Activated CD4-positive, alpha-beta T cell treated with anti-CD3 and anti-CD28 coated beads, Interleukin-2, Interleukin-4, amounts not matched to agents 100 ng/mL and 50 ng/mL, durations not matched to agents 16 hours and 8 hours (primary cell): ENCODE measurements around the gene GGT1.
"Not testable (repeated sequence)": the region's sequence is repeated elsewhere in the genome, so short reads cannot be mapped to it uniquely, and the experiment has no call there.

Source experiments
- DNase-seq: peaks from one replicate; pipeline ENCODE4 v3.0.0-alpha.2; 2020; ENCODE audit warnings: low spot score

The GGT1 gene

DNA sequence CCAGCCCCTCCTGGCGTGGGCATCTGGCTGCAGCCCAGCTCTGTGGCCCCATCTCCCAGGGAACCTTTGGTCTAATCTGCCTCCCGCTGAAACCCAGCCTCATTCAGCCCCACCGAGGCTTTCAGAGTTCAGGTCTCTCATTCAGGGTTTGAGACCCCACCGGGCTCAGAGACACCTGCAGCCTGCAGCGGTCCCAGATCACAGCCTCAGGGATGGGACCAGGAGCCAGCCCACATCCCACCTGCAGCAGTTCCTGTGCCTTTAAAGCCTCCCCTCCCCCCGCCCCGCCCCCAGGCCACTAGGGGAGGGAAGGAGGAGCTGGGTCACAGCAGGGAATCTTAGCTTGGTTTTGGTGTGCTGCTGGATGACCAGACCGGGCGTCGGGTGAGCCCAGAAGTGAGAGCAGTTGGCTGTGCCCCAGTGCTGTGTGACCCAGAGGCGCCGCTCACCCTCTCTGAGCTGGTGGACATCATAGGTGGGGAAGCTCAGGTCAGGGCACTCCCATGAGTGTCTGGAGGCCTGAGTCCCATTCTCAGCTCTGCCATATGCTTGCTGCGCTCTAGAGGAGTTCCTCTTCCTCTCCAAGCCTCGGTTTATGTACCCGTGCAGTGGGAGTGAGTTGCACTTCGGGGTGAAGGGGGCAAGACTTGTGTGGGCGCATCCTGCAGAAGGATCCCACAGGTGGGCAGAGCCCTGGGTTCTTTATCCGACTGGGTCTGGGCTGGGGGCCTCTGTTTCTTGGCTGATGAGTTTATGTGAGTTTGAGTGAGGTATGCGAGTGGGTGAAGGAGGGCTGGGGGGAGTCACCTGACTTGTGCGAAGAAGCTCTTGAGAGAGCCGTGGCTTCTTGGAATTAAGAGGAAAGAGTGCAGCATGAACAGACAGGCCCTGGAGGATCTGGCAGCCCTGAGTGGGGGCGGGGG is at the start of gene GGT1:
Gene GGT1, plus strand, starts transcription at position 347 of the 923 bp plus-strand sequence. CDS start 7,889 bp downstream, outside the sequence.
- not testable (repeated sequence) for DNase-seq

DNA sequence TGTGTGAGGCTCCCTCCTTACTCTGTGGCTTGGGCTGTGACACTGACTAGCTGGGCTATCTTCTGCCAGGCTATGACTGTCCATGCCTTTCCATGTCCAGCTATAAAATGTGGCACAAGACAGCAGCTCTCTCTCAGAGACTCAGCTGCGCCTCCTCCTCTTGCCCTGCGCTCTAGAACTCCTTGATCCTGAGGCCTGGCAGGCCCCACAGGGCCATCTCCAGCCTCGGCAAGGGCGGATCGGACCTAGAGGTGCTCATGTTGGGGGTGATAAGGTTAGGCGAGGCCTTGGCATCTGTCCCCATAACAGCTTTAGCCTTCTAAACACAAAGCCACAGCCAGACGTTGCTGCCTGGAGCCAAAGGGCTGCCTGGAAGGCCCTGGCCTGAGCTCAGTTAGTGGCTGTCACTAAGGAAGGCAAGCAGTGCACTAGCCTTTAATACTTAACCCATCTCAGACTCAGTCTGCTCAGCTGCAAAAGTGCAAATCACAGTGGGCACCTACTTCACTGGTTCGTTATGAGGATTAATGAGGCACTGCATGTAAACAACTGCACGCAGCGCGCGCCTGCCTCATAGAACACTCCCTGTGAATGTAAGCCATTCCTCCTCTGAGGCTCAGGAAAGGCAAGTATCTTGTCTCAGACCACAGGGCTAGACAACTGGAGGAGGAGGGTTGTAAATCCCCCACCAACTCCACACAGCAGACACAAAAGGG is 49.2 kb upstream of the GGT1 start:
- no peak for DNase-seq

DNA sequence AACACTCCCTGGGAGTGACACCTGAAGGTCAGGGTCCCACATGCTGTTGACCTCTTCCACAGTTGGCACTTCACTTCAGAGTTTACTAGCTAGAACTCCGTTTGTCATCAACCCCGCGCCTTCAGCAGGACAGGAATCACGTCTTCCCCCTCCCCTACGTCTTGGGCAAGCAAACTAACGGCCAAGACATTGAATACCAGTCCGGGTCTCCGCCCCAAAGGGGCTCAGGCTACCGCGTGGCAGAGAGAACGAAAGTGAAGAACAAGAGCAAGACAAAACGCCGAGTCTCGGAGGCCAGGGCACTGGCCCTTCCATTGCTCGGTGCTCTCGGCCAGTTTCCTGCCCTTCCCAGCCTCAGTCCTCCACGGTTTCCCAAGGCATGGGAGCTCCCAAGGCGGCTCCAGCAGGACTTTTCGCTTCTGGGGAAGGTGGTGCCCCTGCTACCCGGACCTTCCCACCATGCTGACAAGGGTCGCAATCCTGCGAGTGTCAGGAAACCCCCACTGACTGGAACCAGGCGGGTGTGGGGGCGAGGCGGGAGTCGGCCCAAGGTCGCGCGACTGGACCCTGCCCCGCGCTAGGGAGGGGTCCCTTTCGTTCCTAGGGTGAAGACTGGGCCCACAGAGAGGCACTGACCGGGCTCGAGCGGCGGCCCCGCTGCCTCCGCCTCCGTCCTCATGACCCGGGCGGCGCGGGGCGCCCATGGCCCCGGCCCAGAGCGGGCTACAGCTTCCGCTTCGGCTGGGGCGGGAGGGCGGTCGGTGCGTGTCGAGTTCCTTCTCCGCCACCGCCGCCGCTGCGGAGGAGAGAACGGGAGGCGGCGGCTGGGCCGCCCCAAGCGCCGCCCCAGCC is 48.5 kb upstream of the GGT1 start, which contains the start of gene GUCD1:
Gene GUCD1, minus strand, starts transcription at position 826 of the 852 bp plus-strand sequence. Its CDS starts 147 bp downstream, at position 679.
- peak; percentile 25 for DNase-seq

DNA sequence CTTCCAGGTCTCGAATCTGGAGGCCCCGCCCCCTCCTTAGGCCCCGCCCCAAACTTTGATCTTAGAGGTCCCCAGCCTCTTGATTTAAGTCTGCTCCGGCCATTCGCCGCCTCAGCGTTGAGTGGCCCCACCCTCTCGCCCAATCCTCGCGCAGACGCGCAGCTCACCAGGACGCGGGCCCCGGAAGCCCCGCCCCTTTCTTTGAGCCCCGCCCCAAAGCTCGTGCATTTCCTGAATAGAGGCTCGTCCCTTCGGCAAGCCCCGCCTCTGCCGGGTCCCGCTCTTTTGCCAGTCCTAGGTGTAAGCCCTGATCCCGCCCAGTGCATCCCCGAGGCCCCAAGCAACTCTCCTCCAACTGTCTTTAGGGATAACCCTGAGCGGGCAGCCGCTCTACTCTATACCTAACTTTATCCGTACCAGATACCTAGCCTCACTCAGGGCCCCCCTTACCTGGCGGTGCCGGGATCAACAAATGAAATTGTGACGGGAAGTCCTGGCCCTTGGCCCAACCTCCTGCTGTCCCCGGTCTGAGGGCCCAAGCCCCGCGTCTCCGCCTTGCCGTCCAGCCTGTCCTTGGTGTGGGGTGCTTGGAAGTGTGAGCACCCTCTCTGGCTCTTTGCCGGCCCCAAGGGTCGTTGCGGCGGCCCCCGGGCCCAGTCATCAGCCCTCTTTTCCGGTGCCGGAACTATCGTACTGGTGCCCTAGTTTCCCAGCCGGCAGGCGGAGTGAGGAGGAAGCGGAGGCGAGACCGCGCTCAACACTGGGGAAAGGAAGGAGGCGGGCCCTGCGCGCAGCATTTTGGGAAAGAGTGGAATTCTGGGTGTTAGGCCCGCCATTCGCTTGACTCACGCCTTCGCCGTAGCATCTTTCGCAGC is 47.6 kb upstream of the GGT1 start, which contains the start of gene SNRPD3:
Gene SNRPD3, plus strand, starts transcription at position 835 of the 875 bp plus-strand sequence. CDS start 1,676 bp downstream, outside the sequence.
- DNase-seq: peak; percentile 100

DNA sequence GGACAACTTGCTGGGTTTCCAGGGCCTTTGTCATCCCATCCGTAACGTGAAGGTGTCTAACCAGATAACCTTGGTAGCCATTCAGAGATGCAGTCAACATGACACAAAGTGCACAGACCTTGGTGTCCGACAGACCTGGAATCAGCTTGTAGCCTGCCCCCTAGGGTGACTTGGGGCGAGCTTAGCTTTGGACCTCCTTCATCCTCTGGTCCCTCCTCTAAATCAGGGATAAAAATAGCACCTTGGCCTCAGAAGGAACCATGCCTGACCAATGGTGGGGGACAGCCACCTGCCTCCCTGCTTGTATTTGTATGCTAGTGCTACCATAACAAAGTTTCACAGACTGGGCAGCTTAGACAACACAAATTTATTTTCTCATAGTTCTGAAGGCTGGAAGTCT is 43.5 kb upstream of the GGT1 start:
- DNase-seq: no peak

DNA sequence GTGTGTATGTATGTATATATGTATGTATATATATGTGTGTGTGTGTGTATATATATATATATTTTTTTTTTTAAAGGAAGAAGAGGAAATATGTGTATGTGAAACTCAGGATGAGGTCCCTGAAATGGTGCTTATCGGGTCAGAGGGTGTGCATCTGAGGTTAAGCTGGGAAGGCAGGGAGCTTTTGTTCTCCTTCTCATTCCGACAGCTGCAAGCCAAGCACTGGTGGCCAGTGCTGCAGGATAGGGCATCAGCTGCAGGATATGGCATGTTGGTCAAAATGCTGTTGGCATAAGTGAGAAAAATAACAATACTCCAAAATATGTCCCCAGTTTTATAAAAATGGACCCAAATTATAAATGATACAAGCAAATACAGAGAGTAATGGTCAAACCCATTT is 39.7 kb upstream of the GGT1 start:
- no peak for DNase-seq

DNA sequence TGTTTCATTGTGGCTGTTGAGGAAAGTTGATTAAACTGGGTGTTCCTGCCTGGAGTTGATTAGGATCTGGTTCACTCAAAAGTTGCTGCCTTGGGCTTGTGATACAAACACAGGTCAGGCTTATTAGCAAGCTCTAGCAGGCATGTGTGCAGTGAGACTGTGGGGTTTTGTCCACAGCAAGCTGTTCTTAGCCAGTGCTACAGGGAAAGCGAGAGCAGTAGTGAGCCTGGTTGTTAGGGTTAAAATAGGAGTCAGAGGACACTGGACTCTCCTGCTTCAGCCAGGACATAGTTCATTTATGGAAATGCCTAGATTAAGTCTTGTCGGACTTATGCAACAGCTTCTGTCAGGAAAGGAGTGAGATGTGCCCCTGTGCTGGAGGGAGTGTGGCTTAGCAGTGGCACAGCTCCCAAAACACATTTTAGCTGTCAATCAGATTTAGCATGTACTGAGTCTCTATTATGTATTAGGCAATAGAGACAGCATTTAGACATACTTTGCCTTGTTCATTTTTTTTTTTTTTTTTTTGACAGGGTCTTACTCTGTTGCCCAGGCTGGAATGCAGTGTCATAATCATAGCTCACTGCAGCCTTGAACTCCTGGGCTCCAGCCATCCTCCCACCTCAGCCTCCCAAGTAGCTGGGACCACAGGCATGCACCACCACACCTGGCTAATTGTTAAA is 38.5 kb upstream of the GGT1 start:
- DNase-seq: no peak

DNA sequence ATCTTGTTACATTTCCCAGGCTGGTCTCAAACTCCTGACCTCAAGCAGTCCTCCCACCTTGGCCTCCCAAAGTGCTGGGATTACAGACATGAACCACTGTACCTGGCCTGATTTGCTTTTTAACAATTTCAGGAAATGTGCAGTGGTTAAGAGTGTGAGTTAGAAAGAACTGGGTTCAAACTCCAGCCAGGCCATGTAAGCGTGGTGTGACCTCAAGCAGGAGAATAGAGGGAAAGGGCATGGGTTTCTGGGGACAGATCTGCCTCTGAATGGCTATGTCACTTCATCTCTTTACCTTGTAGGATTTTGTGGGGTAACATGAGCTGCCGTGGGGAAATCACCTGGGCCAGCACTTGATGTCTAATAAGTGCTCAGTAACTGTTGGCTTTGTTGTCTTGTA is 37.9 kb upstream of the GGT1 start:
- no peak for DNase-seq

DNA sequence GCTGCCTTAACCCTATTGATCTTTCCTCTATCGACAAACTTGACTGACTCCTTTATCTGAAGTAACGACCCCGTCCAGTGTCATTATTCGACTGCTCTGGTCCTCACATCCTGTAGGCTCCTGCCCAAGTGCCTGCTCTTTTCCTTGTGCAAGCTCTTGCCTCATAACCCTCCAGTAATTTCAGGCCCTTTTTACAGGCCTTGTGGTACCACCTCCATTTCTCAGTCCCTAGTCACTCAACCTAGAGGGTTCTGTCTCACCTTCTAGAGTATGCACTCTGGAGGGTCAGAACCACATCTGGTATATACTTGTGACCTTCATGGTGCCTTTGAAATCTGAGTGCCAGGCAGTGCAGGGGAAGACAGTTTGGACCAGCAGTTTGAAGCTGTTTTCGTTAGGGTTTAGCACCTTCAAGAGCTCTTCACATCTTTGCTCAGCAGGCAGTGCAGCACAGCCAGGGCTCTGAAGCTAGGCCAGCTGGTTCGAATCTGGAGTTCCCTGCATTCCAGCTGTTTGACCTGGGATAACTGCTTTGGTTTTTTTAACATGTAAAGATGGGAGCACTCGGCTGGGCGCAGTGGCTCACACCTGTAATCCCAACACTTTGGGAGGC is 36.0 kb upstream of the GGT1 start:
- DNase-seq: no peak

DNA sequence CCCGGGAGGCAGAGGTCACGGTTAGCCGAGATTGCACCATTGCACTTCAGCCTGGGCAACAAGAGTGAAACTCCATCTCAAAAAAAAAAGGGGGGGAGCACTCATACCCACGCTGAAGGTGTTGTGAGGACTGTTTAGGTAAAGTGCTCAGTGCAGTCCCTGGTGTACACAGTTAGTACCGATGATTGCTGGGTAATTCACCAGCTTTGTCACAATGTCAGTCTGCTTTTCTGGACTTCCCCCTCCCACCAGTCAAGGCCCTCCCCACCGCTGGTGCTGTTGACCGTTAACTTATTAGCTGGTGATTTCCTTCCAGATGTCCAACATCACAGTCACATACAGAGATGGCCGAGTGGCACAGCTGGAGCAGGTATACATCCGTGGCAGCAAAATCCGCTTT is 35.3 kb upstream of the GGT1 start:
- no peak for DNase-seq

DNA sequence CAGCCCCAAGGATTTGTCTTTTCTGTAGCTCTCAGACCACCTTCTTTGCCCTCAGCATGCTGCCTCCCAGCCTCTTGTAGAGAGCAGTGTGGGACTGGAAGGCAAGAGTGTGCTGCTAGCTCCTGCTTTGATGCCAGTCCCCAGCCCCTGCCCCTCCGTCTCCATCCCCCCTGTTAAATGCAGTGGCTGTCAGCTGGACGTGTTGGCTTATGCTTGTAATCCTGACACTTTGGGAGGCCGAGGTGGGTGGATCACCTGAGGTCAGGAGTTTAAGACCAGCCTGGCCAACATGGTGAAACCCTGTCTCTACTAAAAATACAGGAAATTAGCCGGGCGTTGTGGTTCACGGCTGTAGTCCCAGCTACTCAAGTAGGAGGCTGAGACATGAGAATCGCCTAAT is 31.7 kb upstream of the GGT1 start:
- DNase-seq: no peak

DNA sequence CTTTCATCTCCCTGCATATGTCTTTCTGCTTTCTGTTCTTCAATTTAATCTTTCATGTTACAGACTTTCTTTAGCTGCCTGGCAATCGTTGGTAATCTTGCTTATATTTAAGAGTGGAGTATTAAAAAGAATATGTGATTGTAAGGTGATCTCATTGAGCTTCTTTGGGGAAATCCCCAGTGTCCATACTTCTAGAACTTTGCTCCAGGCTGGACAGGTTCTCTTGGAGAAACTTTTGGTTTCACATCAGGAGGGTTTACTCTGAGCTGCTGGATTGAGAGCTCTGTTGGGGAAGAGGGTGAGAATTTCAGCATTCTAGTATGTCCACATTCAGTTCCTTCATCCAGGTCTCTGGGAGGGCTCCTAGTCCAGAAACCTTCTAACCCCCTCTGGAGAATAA is 26.2 kb upstream of the GGT1 start:
- no peak for DNase-seq

DNA sequence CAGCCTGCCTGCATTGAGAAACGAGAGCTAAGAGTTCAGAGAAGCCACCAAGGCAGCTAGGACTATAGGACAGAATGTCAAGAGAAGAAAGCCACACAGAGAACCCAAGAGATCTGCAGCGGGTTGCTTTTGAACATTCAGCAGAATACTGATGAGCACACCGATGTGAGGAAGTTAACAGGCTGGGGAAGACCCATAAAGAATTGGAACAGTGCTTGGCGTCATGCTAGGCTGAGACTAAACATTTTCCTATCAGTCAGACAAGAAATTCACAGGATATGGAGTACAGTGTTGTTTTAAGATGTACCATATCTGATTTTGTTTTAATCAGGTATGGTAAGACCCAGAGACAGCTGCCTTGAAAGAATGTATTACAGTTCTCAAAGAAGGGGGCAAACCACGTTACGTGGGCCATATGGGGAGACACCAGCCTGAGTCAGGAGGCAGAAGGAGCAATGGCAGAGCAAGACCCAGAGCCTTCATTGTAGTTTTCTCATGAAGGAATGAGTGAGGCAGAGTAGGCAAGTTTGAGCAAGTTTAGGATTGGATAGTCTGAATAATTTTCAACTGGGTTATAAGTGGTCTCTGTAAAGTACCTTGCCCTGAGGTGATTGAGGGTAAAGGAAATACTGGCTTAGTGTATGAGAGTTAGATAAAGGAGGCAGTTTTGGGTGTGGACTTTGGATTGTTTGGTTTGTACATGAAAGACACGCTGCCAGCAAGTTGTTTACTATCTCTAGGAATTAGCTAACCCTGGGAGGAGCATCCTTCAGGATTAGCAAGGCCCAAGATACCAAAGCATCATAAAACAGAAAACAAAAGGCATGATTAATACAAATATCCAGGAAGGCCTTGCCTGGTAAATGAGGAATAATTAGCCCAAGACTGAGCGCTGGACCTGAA is 24.4 kb upstream of the GGT1 start:
- no peak for DNase-seq

DNA sequence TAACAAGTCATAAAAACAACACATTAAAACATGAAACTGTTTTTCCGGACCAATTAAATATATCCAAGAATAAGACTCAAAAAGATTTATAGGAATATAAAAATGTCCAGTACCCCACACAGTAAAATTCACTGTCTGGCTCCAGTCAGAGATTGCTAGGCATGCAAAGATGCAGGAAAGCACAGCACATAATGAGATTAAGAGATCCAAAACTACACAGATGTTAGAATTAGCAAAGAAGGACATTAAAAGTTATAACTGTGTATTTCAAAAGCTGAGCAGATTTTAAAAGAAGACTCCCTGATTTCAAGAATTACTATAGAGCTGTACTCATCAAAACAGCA is 23.8 kb upstream of the GGT1 start:
- DNase-seq: no peak

DNA sequence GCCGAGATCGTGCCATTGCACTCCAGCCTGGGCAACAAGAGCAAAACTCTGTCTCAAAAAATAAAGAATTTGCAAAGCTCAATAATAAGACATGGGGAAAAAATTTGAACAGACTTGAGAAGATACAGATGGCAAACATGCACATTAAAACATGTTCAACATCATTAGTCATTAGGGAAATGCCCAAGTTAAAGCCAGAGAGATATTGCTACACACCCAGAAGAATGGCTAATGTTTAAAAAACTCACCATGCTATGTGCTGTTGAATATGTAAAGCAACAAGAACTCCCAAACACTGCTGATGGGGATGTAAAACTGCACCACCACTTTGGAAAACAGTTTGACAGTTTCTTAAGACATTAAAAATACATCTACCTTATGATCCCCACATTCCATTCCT is 22.7 kb upstream of the GGT1 start:
- DNase-seq: no peak

DNA sequence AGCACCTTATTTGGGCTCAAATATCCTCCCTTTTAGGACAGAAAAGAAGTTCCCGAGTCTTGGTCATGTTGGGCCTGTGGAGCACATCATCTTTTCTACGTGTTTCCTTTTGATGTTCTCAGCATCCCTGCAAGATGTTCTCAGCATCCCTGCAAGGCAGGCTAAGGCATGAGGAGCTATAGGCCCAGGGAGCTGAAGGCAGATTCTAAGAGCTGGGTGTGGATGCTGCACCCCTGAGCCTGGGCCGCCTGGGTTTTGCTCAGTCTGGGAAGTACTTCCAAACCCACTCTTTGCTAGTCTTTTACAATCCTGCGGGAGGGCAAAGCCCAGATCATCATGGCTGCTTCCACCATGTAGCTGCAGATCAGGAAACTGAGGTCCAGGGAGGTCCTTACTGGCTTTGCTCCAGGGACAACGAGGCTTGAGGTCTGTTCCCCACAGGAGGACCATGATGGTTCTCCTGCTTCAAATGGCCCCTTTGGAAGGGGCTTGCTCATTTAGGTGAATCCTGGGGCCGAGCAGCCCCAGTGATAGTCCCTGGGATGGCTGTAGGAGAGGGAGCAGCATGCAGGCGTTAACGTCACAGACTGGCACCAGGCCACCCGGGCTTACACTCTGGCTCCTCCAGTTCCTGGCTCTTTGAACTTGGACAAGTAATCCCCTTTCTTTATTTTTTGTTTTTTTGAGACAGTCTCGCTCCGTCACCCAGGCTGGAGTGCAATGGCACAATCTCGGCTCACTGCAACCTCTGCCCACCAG is 20.8 kb upstream of the GGT1 start:
- no peak for DNase-seq

DNA sequence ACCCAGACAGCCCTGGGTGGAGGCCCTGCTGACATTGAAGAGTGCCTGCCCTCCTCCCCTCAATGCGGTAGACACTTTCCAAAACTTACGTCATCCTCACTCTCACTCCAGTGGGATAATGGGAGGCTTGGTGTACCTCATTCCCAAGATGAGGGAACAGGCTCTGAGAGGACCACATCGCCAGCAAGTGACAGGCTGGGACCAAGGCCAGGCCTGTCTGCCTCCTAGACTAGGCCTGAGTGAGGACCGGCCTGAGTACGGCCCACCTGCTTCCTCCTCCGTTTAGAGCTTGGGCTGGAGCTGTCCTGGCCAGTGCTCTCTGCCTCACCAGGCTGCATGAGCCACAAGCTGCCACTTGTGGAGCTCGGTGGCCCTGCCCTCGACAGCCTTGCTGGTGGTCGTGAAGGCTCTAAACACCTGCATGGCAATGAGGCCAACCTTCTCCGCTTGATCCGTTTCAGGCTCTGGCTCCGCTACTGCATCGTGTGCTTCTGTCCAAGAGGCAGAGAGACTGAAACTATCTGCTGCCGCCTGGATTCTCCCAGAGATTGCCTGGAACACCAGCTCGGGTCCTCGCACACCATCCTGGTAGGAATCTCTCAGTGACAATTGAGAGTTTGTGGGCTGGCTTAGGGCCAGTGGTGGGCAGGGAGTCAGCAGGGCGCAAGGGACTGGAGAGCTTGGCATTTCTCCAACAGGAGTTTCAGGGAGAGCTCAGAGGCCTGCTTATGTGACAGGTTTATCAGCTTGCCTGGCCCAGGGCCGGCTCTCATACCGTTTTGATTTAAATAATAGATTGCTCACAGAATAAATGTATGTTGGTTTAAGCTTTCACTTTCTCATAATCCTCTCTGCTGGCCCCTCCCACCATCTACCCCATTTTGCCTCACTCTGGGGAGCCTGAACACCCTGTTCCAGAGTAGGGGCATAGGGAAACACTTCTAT is 19.5 kb upstream of the GGT1 start:
- DNase-seq: no peak
